ENCODE data around the gene KCNJ6.

KCNJ6 gene

DNA sequence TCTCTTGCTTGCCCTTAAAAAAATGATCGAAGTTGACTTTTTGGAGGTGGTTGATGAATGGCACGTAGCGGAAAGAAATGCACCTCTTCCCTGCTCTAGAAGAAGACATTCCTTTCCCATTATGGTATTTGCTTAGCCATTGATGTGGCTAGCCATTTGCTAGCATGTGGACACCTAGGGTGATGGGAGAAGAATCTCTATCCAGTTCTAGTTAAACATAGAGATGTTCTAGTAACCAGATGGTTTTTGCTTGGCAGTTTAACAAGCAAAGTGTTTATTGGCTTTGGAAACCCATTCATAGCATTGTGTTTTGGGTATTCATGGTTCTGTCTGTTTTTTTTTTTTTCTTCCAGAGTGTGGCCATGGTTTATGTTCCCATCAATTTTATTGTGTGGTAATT lies 78.9 kb downstream of the KCNJ6 start:
- Histone ChIP-seq H3K9me3 (ENCODE audit: low read length) (no peaks in the 10 kb centered on the region), H3K79me2 (ENCODE audit: insufficient read depth, low read length) (no peaks in the 10 kb centered on the region), H3K36me3 (ENCODE audit: insufficient read depth, low read length) (no peaks in the 10 kb centered on the region), H3K27ac (ENCODE audit: low read depth, low read length, poor library complexity, severe bottlenecking) (no peak overlapping the region), H3K4me1 (ENCODE audit: insufficient read depth, low read length, severe bottlenecking) (no peaks in the 10 kb centered on the region), H3K4me2 (ENCODE audit: low read length) (no peak overlapping the region), H3F3A (ENCODE audit: insufficient read depth, low read length) (no peaks in the 10 kb centered on the region), H3K9me2 (ENCODE audit: low read depth, low read length) (no peaks in the 10 kb centered on the region), H2AFZ (ENCODE audit: low read length) (no peak overlapping the region), H4K20me1 (ENCODE audit: insufficient read depth, low read length) (no peaks in the 10 kb centered on the region), H3K9ac (ENCODE audit: low read length) (no peak overlapping the region), H3K4me3 (ENCODE audit: low read depth, low read length, poor library complexity, severe bottlenecking) (no peak overlapping the region), H3K27me3 (ENCODE audit: insufficient read depth, low read length) (no peaks in the 10 kb centered on the region)
- TF ChIP-seq EZH2 (IDR thresholded peaks at IDR 0.05; ENCODE audit: borderline replicate concordance, low read length) (no peak), CTCF (IDR thresholded peaks at IDR 0.05; ENCODE audit: low read length) (no peak)

DNA sequence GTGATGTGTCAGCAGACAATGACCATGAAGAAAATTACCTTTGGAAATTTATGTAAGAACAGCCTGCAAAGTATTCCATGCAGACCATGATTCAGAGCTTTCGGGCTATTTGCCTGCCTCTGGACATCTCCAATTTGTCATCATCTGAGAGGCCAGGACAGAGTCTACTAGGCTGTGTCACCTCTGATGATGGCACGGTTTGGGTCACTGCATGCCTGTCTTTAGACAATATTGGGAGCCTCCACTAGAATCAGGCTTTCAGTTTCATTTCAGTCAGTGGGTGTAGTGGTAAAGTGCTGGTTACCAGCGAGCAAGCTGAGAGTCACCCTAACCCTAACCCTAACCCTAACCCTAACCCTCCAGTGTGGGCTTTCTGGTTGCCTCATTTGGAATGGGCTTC lies 80.8 kb downstream of the KCNJ6 start:
- H3K9ac ChIP-seq (ENCODE audit: low read length) = no peak overlapping the region
- no peak overlapping the region for H3K4me2 ChIP-seq (ENCODE audit: low read length)
- H3K27ac ChIP-seq (ENCODE audit: low read depth, low read length, poor library complexity, severe bottlenecking) = no peak overlapping the region
- no peak overlapping the region for H2AFZ ChIP-seq (ENCODE audit: low read length)
- no peaks in the 10 kb centered on the region for H3K27me3 ChIP-seq (ENCODE audit: insufficient read depth, low read length)
- H3K9me2 ChIP-seq (ENCODE audit: low read depth, low read length) = no peaks in the 10 kb centered on the region
- H3K4me1 ChIP-seq (ENCODE audit: insufficient read depth, low read length, severe bottlenecking) = no peaks in the 10 kb centered on the region
- no peaks in the 10 kb centered on the region for H3F3A ChIP-seq (ENCODE audit: insufficient read depth, low read length)
- no peaks in the 10 kb centered on the region for H3K9me3 ChIP-seq (ENCODE audit: low read length)
- H3K4me3 ChIP-seq (ENCODE audit: low read depth, low read length, poor library complexity, severe bottlenecking) = no peak overlapping the region
- TF ChIP-seq EZH2 (IDR thresholded peaks at IDR 0.05; ENCODE audit: borderline replicate concordance, low read length) (no peak), CTCF (IDR thresholded peaks at IDR 0.05; ENCODE audit: low read length) (no peak)
- H3K79me2 ChIP-seq (ENCODE audit: insufficient read depth, low read length) = no peaks in the 10 kb centered on the region
- H3K36me3 ChIP-seq (ENCODE audit: insufficient read depth, low read length) = no peaks in the 10 kb centered on the region
- no peaks in the 10 kb centered on the region for H4K20me1 ChIP-seq (ENCODE audit: insufficient read depth, low read length)

DNA sequence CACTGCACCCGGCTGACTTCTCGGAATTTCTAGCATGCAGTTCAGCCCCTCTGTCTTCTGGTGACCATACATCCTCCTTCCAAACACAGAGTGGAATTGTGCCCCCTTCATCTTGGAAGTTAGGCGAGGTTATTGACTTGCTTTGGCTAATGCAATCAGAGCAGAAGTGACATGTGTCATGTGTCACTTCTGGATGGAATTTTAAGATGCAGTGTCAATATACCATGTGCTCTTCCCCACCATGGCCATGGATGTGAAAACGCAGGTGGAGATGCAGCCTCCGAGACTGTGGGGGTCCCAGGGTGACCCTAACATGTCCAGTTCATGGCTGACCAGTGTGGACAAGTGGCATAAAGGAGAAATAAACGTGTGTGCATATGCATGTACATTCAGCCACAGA lies 83.0 kb downstream of the KCNJ6 start:
- no peaks in the 10 kb centered on the region for H3K36me3 ChIP-seq (ENCODE audit: insufficient read depth, low read length)
- H4K20me1 ChIP-seq (ENCODE audit: insufficient read depth, low read length) = no peaks in the 10 kb centered on the region
- no peak overlapping the region for H3K4me3 ChIP-seq (ENCODE audit: low read depth, low read length, poor library complexity, severe bottlenecking)
- no peak overlapping the region for H3K4me2 ChIP-seq (ENCODE audit: low read length)
- no peak overlapping the region for H3K27ac ChIP-seq (ENCODE audit: low read depth, low read length, poor library complexity, severe bottlenecking)
- no peaks in the 10 kb centered on the region for H3K4me1 ChIP-seq (ENCODE audit: insufficient read depth, low read length, severe bottlenecking)
- H3K79me2 ChIP-seq (ENCODE audit: insufficient read depth, low read length) = no peaks in the 10 kb centered on the region
- H2AFZ ChIP-seq (ENCODE audit: low read length) = no peak overlapping the region
- no peaks in the 10 kb centered on the region for H3F3A ChIP-seq (ENCODE audit: insufficient read depth, low read length)
- TF ChIP-seq EZH2 (IDR thresholded peaks at IDR 0.05; ENCODE audit: borderline replicate concordance, low read length) (no peak), CTCF (IDR thresholded peaks at IDR 0.05; ENCODE audit: low read length) (no peak)
- H3K9me2 ChIP-seq (ENCODE audit: low read depth, low read length) = no peaks in the 10 kb centered on the region
- no peaks in the 10 kb centered on the region for H3K9me3 ChIP-seq (ENCODE audit: low read length)
- no peaks in the 10 kb centered on the region for H3K27me3 ChIP-seq (ENCODE audit: insufficient read depth, low read length)
- H3K9ac ChIP-seq (ENCODE audit: low read length) = no peak overlapping the region
